Mesenchymal stem cell (in vitro differentiated cells and primary cell): Measurements from ENCODE around the gene OLFM2.
A peak's percentile ranks its signal among the peaks of the same experiment; 100 is the strongest.

ENCODE experiments used
- DNase-seq: peaks from one replicate; pipeline ENCODE4 v3.0.0-alpha.2; 2013
- H2AFZ ChIP-seq: one replicate; pipeline ENCODE4 v1.6.1; 2013; ENCODE audit warnings: low read depth, mild to moderate bottlenecking, control low read depth, inconsistent platforms, low read length, moderate library complexity
- H2AK5ac ChIP-seq: 2 replicates; pipeline ENCODE4 v1.6.1; 2013; ENCODE audit warnings: low read length, moderate library complexity, mild to moderate bottlenecking, inconsistent platforms; ENCODE audit not compliant: severe bottlenecking
- H2BK120ac ChIP-seq: one replicate; pipeline ENCODE4 v1.6.1; 2013; ENCODE audit warnings: low read depth, mild to moderate bottlenecking, inconsistent platforms, low read length, moderate library complexity
- H2BK12ac ChIP-seq, 2 experiments: one replicate each; pipeline ENCODE4 v1.6.1; 2013; ENCODE audit warnings: inconsistent platforms in 2 of 2, low read length in 2 of 2, mild to moderate bottlenecking in 2 of 2, moderate library complexity in 2 of 2, control low read depth in 1 of 2
- H2BK15ac ChIP-seq: one replicate; pipeline ENCODE4 v1.6.1; 2013; ENCODE audit warnings: mild to moderate bottlenecking, low read depth, inconsistent platforms; ENCODE audit not compliant: poor library complexity, severe bottlenecking
- H2BK5ac ChIP-seq: 2 replicates; pipeline ENCODE4 v1.6.1; 2013; ENCODE audit warnings: low read depth, mild to moderate bottlenecking, low read length, control low read depth, inconsistent platforms; ENCODE audit not compliant: poor library complexity, severe bottlenecking
- H3K14ac ChIP-seq, 2 experiments: one replicate each; pipeline ENCODE4 v1.6.1; 2013; ENCODE audit warnings: inconsistent platforms in 2 of 2, low read length in 2 of 2, control low read depth in 1 of 2, mild to moderate bottlenecking in 1 of 2, moderate library complexity in 1 of 2
- H3K18ac ChIP-seq, 2 experiments: one replicate each; pipeline ENCODE4 v1.6.1; 2013; ENCODE audit warnings: inconsistent platforms in 2 of 2, low read length in 2 of 2, control low read depth in 1 of 2, low read depth in 1 of 2, mild to moderate bottlenecking in 1 of 2
- H3K23ac ChIP-seq, 2 experiments: one replicate each; pipeline ENCODE4 v1.6.1; 2013; ENCODE audit warnings: inconsistent platforms in 2 of 2, low read length in 2 of 2, mild to moderate bottlenecking in 2 of 2, moderate library complexity in 2 of 2, control low read depth in 1 of 2
- H3K27ac ChIP-seq: 2 replicates; pipeline ENCODE4 v1.5.1; 2013; ENCODE audit warnings: mild to moderate bottlenecking, moderate library complexity, low read length, control low read depth, inconsistent platforms; ENCODE audit not compliant: poor library complexity, severe bottlenecking
- H3K27me3 ChIP-seq, 2 experiments: 2 replicates each; pipeline versions ENCODE4 v1.6.1 to v1.7.0; 2013; ENCODE audit warnings: low read length in 2 of 2, mild to moderate bottlenecking in 2 of 2, moderate library complexity in 2 of 2, control low read depth in 1 of 2, inconsistent platforms in 1 of 2; ENCODE audit not compliant: control insufficient read depth in 1 of 2, insufficient read depth in 1 of 2
- H3K36me3 ChIP-seq, 2 experiments: 2 replicates each; pipeline versions ENCODE4 v1.6.1 to v1.7.0; 2013; ENCODE audit warnings: low read length in 2 of 2, control low read depth in 1 of 2, inconsistent platforms in 1 of 2, low read depth in 1 of 2, mild to moderate bottlenecking in 1 of 2; ENCODE audit not compliant: insufficient read depth in 2 of 2, control insufficient read depth in 1 of 2
- H3K4ac ChIP-seq, 2 experiments: one replicate each; pipeline ENCODE4 v1.6.1; 2013; ENCODE audit warnings: inconsistent platforms in 2 of 2, low read length in 2 of 2, mild to moderate bottlenecking in 2 of 2, moderate library complexity in 2 of 2, control low read depth in 1 of 2, low read depth in 1 of 2
- H3K4me1 ChIP-seq: 2 replicates; pipeline ENCODE4 v1.6.1; 2013; ENCODE audit warnings: low read depth, low read length, control low read depth; ENCODE audit not compliant: control insufficient read depth, insufficient read depth
- H3K4me2 ChIP-seq: 2 replicates; pipeline ENCODE4 v1.6.1; 2013; ENCODE audit warnings: low read length, mild to moderate bottlenecking, inconsistent platforms; ENCODE audit not compliant: poor library complexity, severe bottlenecking
- H3K4me3 ChIP-seq, 2 experiments: 2 replicates each; pipeline versions ENCODE4 v1.5.1 to v1.7.0; 2013; ENCODE audit warnings: low read length in 2 of 2, mild to moderate bottlenecking in 2 of 2, control low read depth in 1 of 2, low read depth in 1 of 2; ENCODE audit not compliant: insufficient read depth in 1 of 2
- H3K79me1 ChIP-seq: replicated peaks from 2 replicates; pipeline ENCODE4 v1.6.1; 2013; ENCODE audit warnings: mild to moderate bottlenecking, control low read depth, low read length, inconsistent platforms; ENCODE audit not compliant: poor library complexity, severe bottlenecking
- H3K9ac ChIP-seq: 2 replicates; pipeline ENCODE4 v1.7.0; 2013; ENCODE audit warnings: mild to moderate bottlenecking, low read length, moderate library complexity
- H3K9me3 ChIP-seq: 2 replicates; pipeline ENCODE4 v1.7.0; 2013; ENCODE audit warnings: mild to moderate bottlenecking, low read length; ENCODE audit not compliant: control insufficient read depth
- H4K8ac ChIP-seq: one replicate; pipeline ENCODE4 v1.6.1; 2013; ENCODE audit warnings: inconsistent platforms, mild to moderate bottlenecking, low read length, moderate library complexity
- H4K91ac ChIP-seq: one replicate; pipeline ENCODE4 v1.6.1; 2013; ENCODE audit warnings: mild to moderate bottlenecking, low read length, inconsistent platforms
- WGBS: methylation state at CpG from one replicate; pipeline ENCODE4 v1.1.7; 2013; ENCODE audit warnings: mixed read lengths; 5-methylcytosine and 5-hydroxymethylcytosine counted together

The OLFM2 gene

DNA sequence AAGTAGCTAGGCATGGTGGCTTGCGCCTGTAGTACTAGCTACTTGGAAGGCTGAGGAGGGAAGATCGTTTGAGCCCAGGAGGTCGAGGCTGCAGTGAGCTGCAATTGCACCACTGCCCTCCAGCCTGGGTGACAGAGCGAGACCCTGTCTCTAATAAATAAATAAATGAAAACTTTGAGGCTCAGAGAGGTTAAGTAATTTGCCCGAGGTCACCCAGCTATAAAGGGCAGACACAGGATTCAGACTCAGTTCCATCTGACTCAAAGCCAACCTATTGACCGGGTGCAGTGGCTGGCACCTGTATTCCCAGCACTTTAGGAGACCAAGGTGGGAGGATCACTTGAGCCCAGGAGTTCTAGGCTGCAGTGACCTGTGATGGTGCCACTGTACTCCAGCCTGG lies 7.4 kb upstream of the OLFM2 start:
- no peak overlapping the region for H2BK120ac ChIP-seq
- no peak overlapping the region for H2AFZ ChIP-seq
- H4K91ac ChIP-seq, result no peak overlapping the region
- no peak overlapping the region for H3K4me3 ChIP-seq
- peaks cover 0 to 11% of the 10 kb centered on the region in 2 experiments for H3K27me3 ChIP-seq
- H3K9ac ChIP-seq, result no peak overlapping the region
- peaks cover 4% of the 10 kb centered on the region for H3K4me1 ChIP-seq
- no peak overlapping the region for H2BK12ac ChIP-seq
- H3K4me2 ChIP-seq, result no peak overlapping the region
- 87% methylated on average over 5 of the region's 6 CpGs for WGBS
- H3K14ac ChIP-seq, result no peak overlapping the region
- H3K18ac ChIP-seq, result no peak overlapping the region
- no peak for DNase-seq
- no peak overlapping the region for H2AK5ac ChIP-seq
- no peak overlapping the region for H3K4ac ChIP-seq
- no peak overlapping the region for H4K8ac ChIP-seq
- no peaks in the 10 kb centered on the region for H3K36me3 ChIP-seq
- no peak overlapping the region for H2BK15ac ChIP-seq
- H2BK5ac ChIP-seq, result no peak overlapping the region
- no peak overlapping the region for H3K23ac ChIP-seq
- no peak overlapping the region for H3K27ac ChIP-seq
- H3K79me1 ChIP-seq, result no peaks in the 10 kb centered on the region
- peaks cover 13% of the 10 kb centered on the region for H3K9me3 ChIP-seq

DNA sequence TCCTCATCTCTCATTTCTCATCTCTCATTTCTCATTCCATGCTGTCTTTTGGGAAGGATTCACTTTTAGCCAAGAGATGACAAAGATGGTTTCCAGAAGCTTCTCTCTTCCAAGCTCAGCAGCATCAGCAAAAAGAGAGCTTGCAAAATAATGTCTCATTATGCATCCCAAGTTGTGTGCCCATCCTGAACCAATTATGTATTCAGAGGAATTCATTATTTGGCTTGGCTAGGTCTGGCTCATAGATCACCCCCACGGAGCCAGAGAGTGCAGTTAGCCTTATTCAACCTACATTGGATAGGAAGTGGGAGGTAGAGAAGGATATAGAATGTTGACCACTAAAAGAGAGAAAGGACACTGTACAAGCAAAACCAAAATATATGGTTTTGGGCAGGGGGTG lies 5.4 kb upstream of the OLFM2 start:
- no peak overlapping the region for H3K14ac ChIP-seq
- H2BK15ac ChIP-seq, result no peak overlapping the region
- no peaks in the 10 kb centered on the region for H3K36me3 ChIP-seq
- H3K4ac ChIP-seq, result no peak overlapping the region
- no peak overlapping the region for H3K4me3 ChIP-seq
- no peak overlapping the region for H3K27ac ChIP-seq
- DNase-seq, result no peak
- no peak overlapping the region for H3K18ac ChIP-seq
- 73% methylated on average over 1 of the region's 1 CpG for WGBS
- H3K27me3 ChIP-seq, result peaks cover 4 to 23% of the 10 kb centered on the region in 2 experiments
- H2BK120ac ChIP-seq, result no peak overlapping the region
- no peak overlapping the region for H4K8ac ChIP-seq
- H2AFZ ChIP-seq, result no peak overlapping the region
- no peak overlapping the region for H3K23ac ChIP-seq
- no peak overlapping the region for H2BK5ac ChIP-seq
- H3K4me2 ChIP-seq, result no peak overlapping the region
- no peak overlapping the region for H4K91ac ChIP-seq
- no peaks in the 10 kb centered on the region for H3K79me1 ChIP-seq
- H3K9me3 ChIP-seq, result peaks cover 13% of the 10 kb centered on the region
- peaks cover 4% of the 10 kb centered on the region for H3K4me1 ChIP-seq
- no peak overlapping the region for H2BK12ac ChIP-seq
- no peak overlapping the region for H2AK5ac ChIP-seq
- no peak overlapping the region for H3K9ac ChIP-seq

DNA sequence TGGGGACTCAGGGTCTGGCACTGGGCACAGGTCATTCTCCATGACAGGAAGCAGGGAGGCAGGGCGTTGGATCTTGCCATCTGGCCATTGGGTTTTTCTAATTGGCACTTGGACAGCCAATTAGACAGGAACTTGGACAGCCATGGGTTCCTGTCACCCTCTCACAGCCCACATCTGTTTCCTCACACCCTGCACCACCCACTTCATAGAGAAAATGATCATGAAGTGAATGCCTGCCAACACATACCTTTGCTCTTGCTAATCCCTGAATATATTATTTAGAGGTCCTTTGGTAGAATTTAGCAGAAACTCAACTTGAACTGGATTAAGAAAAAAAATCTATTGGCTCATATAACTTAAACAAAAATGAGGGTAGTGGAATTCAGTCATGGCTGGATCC lies 4.9 kb upstream of the OLFM2 start:
- no peak overlapping the region for H3K23ac ChIP-seq
- no peak overlapping the region for H3K27ac ChIP-seq
- no peak overlapping the region for H2BK12ac ChIP-seq
- H2BK15ac ChIP-seq, result no peak overlapping the region
- H2AK5ac ChIP-seq, result no peak overlapping the region
- 67% methylated on average over 1 of the region's 1 CpG for WGBS
- H3K27me3 ChIP-seq, result peaks cover 6 to 25% of the 10 kb centered on the region in 2 experiments
- H2AFZ ChIP-seq, result no peak overlapping the region
- peaks cover 5% of the 10 kb centered on the region for H3K4me1 ChIP-seq
- H3K18ac ChIP-seq, result no peak overlapping the region
- no peak overlapping the region for H3K14ac ChIP-seq
- no peak overlapping the region for H3K9ac ChIP-seq
- H3K79me1 ChIP-seq, result no peaks in the 10 kb centered on the region
- no peaks in the 10 kb centered on the region for H3K36me3 ChIP-seq
- DNase-seq, result no peak
- H3K4me3 ChIP-seq, result peak overlapping the region in 1 of 2 experiments; percentile 17
- H4K91ac ChIP-seq, result no peak overlapping the region
- peaks cover 13% of the 10 kb centered on the region for H3K9me3 ChIP-seq
- no peak overlapping the region for H4K8ac ChIP-seq
- no peak overlapping the region for H2BK5ac ChIP-seq
- H3K4me2 ChIP-seq, result no peak overlapping the region
- no peak overlapping the region for H3K4ac ChIP-seq
- no peak overlapping the region for H2BK120ac ChIP-seq

DNA sequence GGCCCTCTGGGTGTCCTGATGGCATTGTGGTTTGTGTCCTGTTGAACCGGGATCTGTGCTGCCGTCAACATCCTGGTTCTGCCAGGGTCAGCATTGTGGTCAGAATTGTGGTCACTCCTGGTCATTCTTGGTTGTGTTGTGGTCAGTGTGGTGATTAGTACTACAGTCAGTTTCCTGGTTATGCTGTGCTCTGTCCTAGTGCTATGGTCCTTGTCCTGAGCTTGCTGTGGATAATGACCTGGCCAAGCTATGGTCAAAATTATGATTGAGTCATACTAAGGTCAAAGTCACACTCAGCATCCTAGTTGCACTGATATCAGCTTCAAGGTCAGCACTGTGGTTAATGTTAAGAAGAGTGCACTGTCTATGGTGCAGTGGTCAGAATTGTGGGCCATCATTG lies 4.5 kb upstream of the OLFM2 start:
- Histone ChIP-seq H3K79me1 (no peaks in the 10 kb centered on the region), H2BK120ac (no peak overlapping the region), H4K91ac (no peak overlapping the region), H3K27ac (no peak overlapping the region), H3K9ac (no peak overlapping the region), H3K9me3 (peaks cover 13% of the 10 kb centered on the region), H3K4ac (no peak overlapping the region), H3K23ac (no peak overlapping the region), H2BK12ac (no peak overlapping the region), H3K4me1 (peaks cover 9% of the 10 kb centered on the region), H3K4me3 (peak overlapping the region in 1 of 2 experiments; percentile 17), H3K18ac (no peak overlapping the region), H4K8ac (no peak overlapping the region), H3K27me3 (peaks cover 6 to 27% of the 10 kb centered on the region in 2 experiments), H2AK5ac (no peak overlapping the region), H3K36me3 (no peaks in the 10 kb centered on the region), H3K14ac (no peak overlapping the region), H3K4me2 (no peak overlapping the region), H2AFZ (no peak overlapping the region), H2BK15ac (no peak overlapping the region), H2BK5ac (no peak overlapping the region)
- WGBS, result 56% methylated on average over 2 of the region's 2 CpGs
- DNase-seq, result no peak
